ENCODE data around the gene CCNI2.

DNA sequence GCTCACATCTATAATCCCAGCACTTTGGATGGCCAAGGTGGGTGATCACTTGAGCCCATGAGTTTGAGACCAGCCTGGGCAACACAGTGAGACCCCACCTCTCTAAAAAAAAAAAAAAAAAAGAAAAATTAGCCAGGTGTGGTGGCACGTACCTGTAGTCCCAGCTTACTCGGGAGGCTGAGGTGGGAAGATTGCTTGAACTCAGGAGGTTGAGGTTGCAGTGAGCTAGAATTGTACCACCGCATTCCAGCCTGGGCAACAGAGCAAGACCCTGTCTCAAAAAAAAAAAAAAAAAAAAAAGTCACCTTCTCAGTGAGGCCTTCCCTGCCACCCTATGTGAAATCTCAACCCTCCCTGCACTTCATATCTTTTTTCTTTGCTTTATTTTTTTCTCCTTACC lies 43.8 kb downstream of the CCNI2 start:
- TF ChIP-seq POLR2A (IDR thresholded peaks at IDR 0.05; ENCODE audit: low read length), result no peak
- no peak for TF ChIP-seq GATA1 (IDR thresholded peaks at IDR 0.05; ENCODE audit: low read depth, low read length)
